ENCODE results near the gene TMEM95. TPM values are rescaled to one million over a fixed set of nuclear protein-coding genes. Genes with fewer than 3 reads are reported as not detected.

Gene TMEM95
- total and polyA plus RNA-seq, 8 donors, result not detected

DNA sequence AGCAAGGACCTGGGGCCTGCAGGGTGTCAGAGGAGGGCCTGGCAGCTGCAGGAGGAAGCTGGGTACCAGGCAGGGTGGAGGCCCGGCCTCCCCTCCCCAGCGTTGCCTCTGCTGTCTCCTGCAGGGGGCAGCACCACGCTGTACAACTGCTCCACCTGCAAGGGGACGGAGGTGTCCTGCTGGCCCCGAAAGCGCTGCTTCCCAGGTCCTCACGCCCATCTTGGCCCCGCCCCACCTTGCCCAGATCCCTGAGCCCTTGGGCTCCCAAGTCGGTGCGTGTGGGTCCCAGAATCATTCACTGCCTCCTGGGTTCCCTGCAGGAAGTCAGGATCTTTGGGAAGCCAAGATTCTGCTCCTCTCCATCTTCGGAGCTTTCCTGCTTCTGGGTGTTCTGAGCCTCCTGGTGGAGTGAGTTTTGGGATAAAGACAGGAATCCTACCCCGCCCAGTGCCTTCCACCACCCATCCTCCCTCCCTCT is 1.2 kb downstream of the TMEM95 start:
- H3K36me3 ChIP-seq, result no peaks in the 10 kb centered on the region
- H3K9me3 ChIP-seq, result no peaks in the 10 kb centered on the region
- DNase-seq, result peak; percentile 89 to 93
- H3K27ac ChIP-seq, result peak overlapping the region in 3 of 5 donors; percentile 40 to 99 (median 54)
- intact Hi-C loops (cut with DNase I; ENCODE audit: low total_unique reads), result no loop called here
- H3K4me1 ChIP-seq, result peaks cover 21 to 46% (median 43%) of the 10 kb centered on the region in 4 donors
- 2 to 15% (median 9%) methylated on average over 6 to 12 of the region's 12 CpGs for WGBS, 5 donors
- TF ChIP-seq CTCF (IDR thresholded peaks at IDR 0.05) (peak in 5 of 7 experiments; percentile 85 to 93 (median 89)), EP300 (IDR thresholded peaks at IDR 0.05) (no peak), POLR2AphosphoS5 (IDR thresholded peaks at IDR 0.05) (peak in 1 of 3 donors; percentile 77), POLR2A (IDR thresholded peaks at IDR 0.05) (no peak)
- H3K27me3 ChIP-seq, result no peaks in the 10 kb centered on the region
- H3K4me3 ChIP-seq, result no peak overlapping the region

- Histone ChIP-seq H3K36me3 (no peaks in the 10 kb centered on the region), H3K4me1 (peaks cover 21 to 43% (median 40%) of the 10 kb centered on the region in 4 donors), H3K27me3 (no peaks in the 10 kb centered on the region), H3K4me3 (no peak overlapping the region), H3K27ac (peak overlapping the region in 4 of 5 donors; percentile 2 to 99 (median 47)), H3K9me3 (no peaks in the 10 kb centered on the region)
- 39 to 75% (median 54%) methylated on average over 6 to 8 of the region's 8 CpGs for WGBS, 5 donors
- peak in 1 of 2 donors; percentile 40 for DNase-seq
- intact Hi-C loops (cut with DNase I; ENCODE audit: low total_unique reads), result no loop called here
- TF ChIP-seq CTCF (IDR thresholded peaks at IDR 0.05) (no peak), POLR2AphosphoS5 (IDR thresholded peaks at IDR 0.05) (no peak), POLR2A (IDR thresholded peaks at IDR 0.05) (no peak), EP300 (IDR thresholded peaks at IDR 0.05) (no peak)
Measured at GRCh38 chr17:7356756-7357155, 1.8 kb downstream of the TMEM95 start.

GRCh38 chr17:7357381-7357780 is 2.4 kb downstream of the TMEM95 start:
- H3K27ac ChIP-seq, result peak overlapping the region in 1 of 5 donors; percentile 40
- H3K4me1 ChIP-seq, result peaks cover 21 to 41% (median 36%) of the 10 kb centered on the region in 4 donors
- TF ChIP-seq POLR2AphosphoS5 (IDR thresholded peaks at IDR 0.05), result no peak
- no peak for TF ChIP-seq EP300 (IDR thresholded peaks at IDR 0.05)
- TF ChIP-seq POLR2A (IDR thresholded peaks at IDR 0.05), result no peak
- TF ChIP-seq CTCF (IDR thresholded peaks at IDR 0.05), result no peak

GRCh38 chr17:7361906-7362305 is 7.0 kb downstream of the TMEM95 start:
- TF ChIP-seq POLR2AphosphoS5 (IDR thresholded peaks at IDR 0.05), result no peak
- no peak for TF ChIP-seq POLR2A (IDR thresholded peaks at IDR 0.05)
- TF ChIP-seq CTCF (IDR thresholded peaks at IDR 0.05), result no peak
- no peak for TF ChIP-seq EP300 (IDR thresholded peaks at IDR 0.05)
- H3K9me3 ChIP-seq, result no peaks in the 10 kb centered on the region
- H3K27ac ChIP-seq, result no peak overlapping the region
- DNase-seq, result no peak
- no peaks in the 10 kb centered on the region for H3K27me3 ChIP-seq
- intact Hi-C loops (cut with DNase I; ENCODE audit: low total_unique reads), result loop anchor here (10.0 kb wide), 1 partner anchor 63 kb away; the partner anchor contains the start of genes SPEM1, SPEM2 and SPEM3
- 52 to 62% (median 60%) methylated on average over 3 of the region's 3 CpGs for WGBS, 5 donors
- H3K36me3 ChIP-seq, result no peaks in the 10 kb centered on the region
- H3K4me3 ChIP-seq, result no peak overlapping the region
- H3K4me1 ChIP-seq, result no peaks in the 10 kb centered on the region

More at GRCh38 chr17:7357381-7357780, 2.4 kb downstream of the TMEM95 start:
- DNase-seq, result no peak
- intact Hi-C loops (cut with DNase I; ENCODE audit: low total_unique reads), result no loop called here
- Histone ChIP-seq H3K9me3 (no peaks in the 10 kb centered on the region), H3K4me3 (no peak overlapping the region), H3K27me3 (no peaks in the 10 kb centered on the region), H3K36me3 (no peaks in the 10 kb centered on the region)
- WGBS, 5 donors, result 42 to 73% (median 58%) methylated on average over 2 of the region's 2 CpGs
